GF-D8 (cell line): ENCODE measurements around the gene SLC37A4.
A peak's percentile ranks its signal among the peaks of the same experiment; 100 is the strongest.
"Not testable (repeated sequence)": the region's sequence is repeated elsewhere in the genome, so short reads cannot be mapped to it uniquely, and the experiment has no call there.

Experiments
- DNase-seq: peaks from one replicate; lab custom pipeline; 2025; lab: John Stamatoyannopoulos, UW

The SLC37A4 gene

GRCh38 chr11:119030329-119031047 is at the start of gene SLC37A4:
SLC37A4 (minus strand) TSS chr11:119030877.
- DNase-seq = peak; percentile 100

GRCh38 chr11:119078675-119079420 is 48.2 kb upstream of the SLC37A4 start:
- DNase-seq = no peak

- no peak for DNase-seq
Observed at GRCh38 chr11:119077839-119078238, 47.2 kb upstream of the SLC37A4 start.

- DNase-seq = peak; percentile 100
Observed at GRCh38 chr11:119067371-119068222, 36.9 kb upstream of the SLC37A4 start, which contains the start of gene VPS11. VPS11 (plus strand) TSS chr11:119067818; CDS start chr11:119067824, 6 bp downstream.

GRCh38 chr11:119065369-119065768 is 34.7 kb upstream of the SLC37A4 start:
- peak; percentile 80 for DNase-seq

- no peak for DNase-seq
Observed at GRCh38 chr11:119062779-119063178, 32.1 kb upstream of the SLC37A4 start.

- DNase-seq = no peak
Observed at GRCh38 chr11:119061256-119061655, 30.6 kb upstream of the SLC37A4 start.

- not testable (repeated sequence) for DNase-seq
Observed at GRCh38 chr11:119059128-119059527, 28.5 kb upstream of the SLC37A4 start.

- peak; percentile 100 for DNase-seq
Observed at GRCh38 chr11:119057000-119057769, 26.5 kb upstream of the SLC37A4 start, which contains the start of gene HYOU1. HYOU1 (minus strand) TSS chr11:119057205; CDS start chr11:119056160, 1,045 bp downstream.

GRCh38 chr11:119056421-119056999 is 25.8 kb upstream of the SLC37A4 start:
- DNase-seq = peak; percentile 40

GRCh38 chr11:119055901-119056300 is 25.2 kb upstream of the SLC37A4 start:
- DNase-seq = peak; percentile 66

GRCh38 chr11:119054418-119054817 is 23.7 kb upstream of the SLC37A4 start:
- DNase-seq = no peak

- no peak for DNase-seq
Observed at GRCh38 chr11:119052163-119052814, 21.6 kb upstream of the SLC37A4 start.

GRCh38 chr11:119051440-119052162 is 20.9 kb upstream of the SLC37A4 start:
- DNase-seq = no peak

GRCh38 chr11:119049081-119049480 is 18.4 kb upstream of the SLC37A4 start:
- no peak for DNase-seq

- no peak for DNase-seq
Observed at GRCh38 chr11:119048644-119049043, 18.0 kb upstream of the SLC37A4 start.

GRCh38 chr11:119047205-119047604 is 16.5 kb upstream of the SLC37A4 start:
- DNase-seq = no peak

- no peak for DNase-seq
Observed at GRCh38 chr11:119046489-119046888, 15.8 kb upstream of the SLC37A4 start.

- no peak for DNase-seq
Observed at GRCh38 chr11:119044708-119045107, 14.0 kb upstream of the SLC37A4 start.

GRCh38 chr11:119042927-119043326 is 12.2 kb upstream of the SLC37A4 start:
- no peak for DNase-seq
